SKM-1 (cell line): ENCODE results near the gene SAT1.
"Not testable (repeated sequence)": the region's sequence is repeated elsewhere in the genome, so short reads cannot be mapped to it uniquely, and the experiment has no call there.

Experiments
- DNase-seq: peaks from one replicate; lab custom pipeline; 2025; ENCODE audit not compliant: unreplicated experiment; lab: John Stamatoyannopoulos, UW

SAT1 gene

DNA sequence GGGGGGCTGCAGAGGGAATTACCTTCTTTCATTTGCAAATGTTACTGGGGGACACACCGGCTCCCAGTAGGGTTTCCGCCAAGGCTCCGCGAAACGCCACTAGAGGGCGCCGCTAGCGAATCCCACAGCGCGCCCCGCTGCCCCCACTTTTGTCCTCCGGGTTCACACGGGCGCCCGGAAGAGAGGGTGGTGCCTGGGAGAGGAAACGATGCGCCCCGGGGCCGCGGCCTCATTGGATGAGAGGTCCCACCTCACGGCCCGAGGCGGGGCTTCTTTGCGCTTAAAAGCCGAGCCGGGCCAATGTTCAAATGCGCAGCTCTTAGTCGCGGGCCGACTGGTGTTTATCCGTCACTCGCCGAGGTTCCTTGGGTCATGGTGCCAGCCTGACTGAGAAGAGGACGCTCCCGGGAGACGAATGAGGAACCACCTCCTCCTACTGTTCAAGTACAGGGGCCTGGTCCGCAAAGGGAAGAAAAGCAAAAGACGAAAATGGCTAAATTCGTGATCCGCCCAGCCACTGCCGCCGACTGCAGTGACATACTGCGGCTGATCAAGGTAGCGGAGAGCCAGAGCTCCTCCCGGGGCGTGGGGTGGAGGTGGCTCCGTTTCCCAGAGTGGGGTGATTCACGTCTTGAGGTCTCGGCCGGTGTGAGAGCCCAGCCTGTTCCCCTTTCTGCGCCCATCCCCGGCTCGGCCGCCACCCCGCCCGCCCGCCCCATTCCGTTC, at the start of gene SAT1:
SAT1 (plus strand) TSS at position 311 of the 726 bp plus-strand sequence; CDS start at position 490, 179 bp downstream.
- DNase-seq: peak; percentile 80

GRCh38 chrX:23736030-23736429, 46.9 kb upstream of the SAT1 start:
- DNase-seq: no peak

DNA sequence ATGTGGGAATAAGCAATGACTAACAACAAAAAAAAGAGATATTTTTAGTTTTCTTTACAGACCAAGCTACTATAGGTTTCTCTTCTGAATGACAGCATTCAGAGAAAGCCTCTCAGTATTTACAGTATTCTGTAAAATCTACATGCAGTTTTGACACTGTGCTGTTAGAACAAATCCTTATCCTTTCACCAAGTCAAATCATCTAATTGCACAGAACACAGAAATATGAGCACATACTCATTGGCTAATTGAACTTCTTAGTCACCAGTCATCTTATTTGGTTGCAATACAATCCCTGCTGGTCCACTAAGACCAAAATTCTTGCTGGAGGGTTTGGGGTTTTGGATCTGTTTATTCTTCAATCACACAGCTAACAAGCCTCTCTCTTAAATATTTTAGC, 45.6 kb upstream of the SAT1 start:
- DNase-seq: no peak

DNA sequence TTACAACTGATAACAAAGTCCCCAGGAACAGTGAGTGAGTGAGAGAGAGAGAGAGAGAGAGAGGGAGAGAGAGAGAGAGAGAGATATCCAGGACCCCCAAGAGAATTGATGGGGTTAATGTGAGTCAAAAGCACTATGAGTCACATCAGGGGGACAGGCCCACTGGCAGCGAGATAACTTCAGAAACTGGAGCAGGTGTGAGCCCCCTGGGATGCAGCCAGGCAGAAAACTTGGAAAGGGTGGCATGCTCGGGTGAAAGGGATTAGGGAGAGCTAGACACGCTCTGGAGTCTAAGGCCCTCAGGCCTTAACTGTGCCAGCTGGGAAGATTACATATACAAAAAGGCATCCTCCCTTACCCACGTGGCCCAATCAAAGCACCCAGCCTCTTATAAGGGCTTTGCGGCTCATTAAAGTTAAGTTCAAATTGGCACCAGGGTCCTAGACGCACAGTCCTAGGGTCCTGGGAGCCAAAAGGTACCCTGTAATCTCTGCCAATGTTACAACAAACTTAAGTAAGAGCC, 40.7 kb upstream of the SAT1 start:
- no peak for DNase-seq

DNA sequence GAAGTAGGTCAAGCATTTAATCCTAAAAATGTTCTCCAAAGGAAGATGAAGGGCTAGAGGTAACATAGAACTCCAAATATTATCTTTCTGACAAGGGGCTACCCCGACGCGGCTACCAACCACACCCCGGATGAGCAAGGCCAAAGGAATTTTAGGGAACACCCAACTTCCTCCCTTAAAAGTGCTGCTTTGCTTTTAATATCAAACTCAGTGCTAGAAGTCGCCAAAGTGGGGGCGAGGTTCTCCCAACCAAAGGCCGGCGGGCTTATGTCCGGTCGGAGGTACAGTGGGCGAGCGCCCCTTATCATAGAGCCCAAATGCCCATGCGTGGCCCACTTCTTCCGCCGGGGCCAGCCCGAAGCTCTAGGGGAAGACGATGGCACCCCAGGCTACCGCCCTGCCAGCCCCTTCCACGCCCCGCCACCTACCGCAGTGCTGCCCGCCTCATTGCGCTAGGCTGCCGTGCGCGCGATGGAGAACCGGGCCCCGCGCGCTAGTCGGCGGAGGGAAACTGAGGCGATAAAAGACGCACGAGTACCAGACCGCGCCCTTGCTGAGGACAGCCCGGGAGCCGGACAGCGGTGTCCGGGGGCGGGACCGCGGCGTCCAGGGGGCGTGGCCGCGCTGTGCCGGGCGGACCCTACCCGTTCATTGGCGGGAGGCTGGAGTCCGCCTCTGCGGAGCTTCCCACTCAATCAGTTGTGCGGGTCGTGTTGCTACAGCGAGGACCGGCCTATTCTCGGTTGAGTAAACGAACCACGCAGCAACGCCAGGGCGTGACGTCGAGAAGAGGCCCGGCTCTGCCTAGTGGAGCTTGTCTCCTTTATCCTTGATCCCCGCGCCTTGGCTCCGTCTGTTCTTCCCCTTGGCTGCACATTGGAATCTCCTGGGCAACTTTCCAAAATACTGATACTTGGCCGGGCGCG, 40.0 kb upstream of the SAT1 start, which contains the start of gene ACOT9:
ACOT9 (minus strand) TSS at position 580 of the 926 bp plus-strand sequence; CDS start at position 448, 132 bp downstream.
- peak; percentile 60 for DNase-seq

DNA sequence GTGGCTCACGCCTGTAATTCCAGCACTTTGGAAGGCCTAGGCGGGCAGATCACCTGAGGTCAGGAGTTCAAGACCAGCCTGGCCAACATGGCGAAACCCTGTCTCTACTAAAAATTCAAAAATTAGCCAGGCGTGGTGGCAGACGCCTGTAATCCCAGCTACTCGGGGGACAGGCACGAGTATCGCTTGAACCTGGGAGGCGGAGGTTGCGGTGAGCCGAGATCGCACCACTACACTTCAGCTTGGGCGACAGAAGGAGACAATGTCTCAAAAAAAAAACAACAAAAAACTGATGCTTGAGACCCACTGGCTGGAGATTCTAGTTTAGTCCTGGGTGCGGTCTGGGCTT, 39.4 kb upstream of the SAT1 start:
- DNase-seq: not testable (repeated sequence)

- DNase-seq: no peak
These were observed 37.2 kb upstream of the SAT1 start for GRCh38 chrX:23745786-23746185.

DNA sequence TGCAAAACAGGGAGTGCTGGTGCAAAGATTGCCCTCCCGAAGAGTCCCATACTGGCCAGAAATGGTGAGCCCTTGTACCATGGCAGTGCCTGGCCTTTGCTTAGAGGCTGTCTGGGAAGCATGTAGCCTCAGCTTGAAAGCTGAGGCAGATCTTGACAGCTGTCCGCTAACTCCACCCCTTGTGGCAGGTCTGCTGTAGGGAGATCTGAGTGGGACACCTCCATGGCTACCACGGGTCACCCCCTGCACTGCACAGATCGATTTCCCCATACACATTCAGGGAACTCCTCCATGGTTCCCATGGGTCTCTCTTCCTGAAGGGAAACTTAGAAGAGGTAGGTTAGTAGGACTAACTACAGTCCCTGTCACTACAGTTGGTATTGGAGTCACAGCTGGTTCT, 33.8 kb upstream of the SAT1 start:
- DNase-seq: no peak

- DNase-seq: no peak
These were observed 33.4 kb upstream of the SAT1 start for GRCh38 chrX:23749576-23749975.

- DNase-seq: no peak
These were observed 30.1 kb upstream of the SAT1 start for GRCh38 chrX:23752740-23753415.

DNA sequence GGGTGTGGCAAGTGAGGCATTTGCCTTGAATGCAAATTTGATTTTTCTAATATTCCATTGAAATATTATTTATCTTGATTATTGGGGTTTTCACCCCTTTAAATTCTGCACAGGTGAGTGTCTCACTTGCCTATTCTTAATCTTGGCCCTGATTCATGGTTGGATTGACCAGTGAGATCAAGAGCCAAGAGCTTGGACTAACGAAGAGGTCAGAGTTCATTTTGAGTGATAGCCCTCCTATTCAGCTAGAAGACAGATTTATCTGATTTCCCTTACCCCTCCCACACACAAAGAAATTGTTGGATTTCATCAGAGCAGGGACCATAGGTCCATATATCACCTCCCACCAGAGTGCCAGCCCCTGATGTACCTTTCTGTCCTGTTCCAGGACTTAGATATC, 28.3 kb upstream of the SAT1 start:
- DNase-seq: no peak

- peak; percentile 38 for DNase-seq
These were observed 26.8 kb upstream of the SAT1 start for GRCh38 chrX:23756165-23756564.

- DNase-seq: no peak
These were observed 23.2 kb upstream of the SAT1 start for GRCh38 chrX:23759821-23760220.

- DNase-seq: no peak
These were observed 18.6 kb upstream of the SAT1 start for GRCh38 chrX:23764188-23764984.

DNA sequence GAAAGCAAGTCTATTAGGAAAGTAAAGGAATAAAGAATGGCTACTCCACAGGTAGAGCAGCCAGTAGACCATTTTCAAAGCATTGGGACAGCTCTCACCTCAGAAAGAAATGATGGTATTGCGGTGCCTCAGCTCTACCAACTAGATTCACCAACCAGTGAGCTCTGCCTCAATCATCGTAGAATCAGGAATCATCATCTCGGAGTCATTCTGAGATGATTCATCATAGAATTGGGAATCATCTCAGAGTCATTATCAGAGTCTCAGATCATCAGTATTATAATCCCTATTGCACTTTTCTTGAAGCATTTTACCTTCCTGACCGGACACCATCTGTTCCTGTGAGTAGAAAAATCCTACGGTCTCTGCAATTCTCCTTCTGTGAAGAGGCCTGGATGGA, 17.5 kb upstream of the SAT1 start:
- DNase-seq: no peak

DNA sequence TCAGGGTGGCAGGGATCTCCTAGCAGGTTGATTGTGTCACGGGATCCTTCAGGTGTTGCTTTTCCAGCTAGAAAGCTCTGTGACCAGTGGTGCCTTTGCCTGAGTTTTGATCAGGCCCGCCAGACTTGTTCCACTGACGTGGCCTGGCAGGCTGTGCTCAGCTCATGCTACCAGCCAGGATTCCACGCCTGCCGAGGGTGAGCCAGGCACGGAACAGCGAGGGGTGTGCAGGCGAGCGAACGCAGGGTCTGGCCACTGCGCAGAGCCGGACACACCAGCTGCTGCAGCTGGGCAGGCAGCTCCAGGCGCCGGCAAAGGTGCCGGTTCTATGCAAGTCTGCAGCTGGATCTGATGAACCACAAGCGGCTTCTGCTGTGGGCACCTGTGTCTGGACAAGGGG, 17.1 kb upstream of the SAT1 start:
- DNase-seq: no peak

- no peak for DNase-seq
These were observed 16.1 kb upstream of the SAT1 start for GRCh38 chrX:23766650-23767551.

GRCh38 chrX:23770142-23770541, 12.8 kb upstream of the SAT1 start:
- no peak for DNase-seq

- DNase-seq: not testable (repeated sequence)
These were observed 11.9 kb upstream of the SAT1 start for GRCh38 chrX:23771086-23771485.
